SK-N-SH treated with all-trans-retinoic acid at 6 μM for 48 hours (cell line): ENCODE measurements around the gene DLGAP5.

Experiments used
- BACH2 ChIP-seq: fragments of 250-450 bp; sonication (Bioruptor Pico); IDR thresholded peaks from 2 replicates; pipeline ENCODE4 v1.9.0; 2021; ENCODE audit warnings: mild to moderate bottlenecking, borderline replicate concordance
- CREB5 ChIP-seq: fragments of 250-450 bp; sonication (Bioruptor Pico); IDR thresholded peaks from 2 replicates; pipeline ENCODE4 v1.5.1; 2020; ENCODE audit warnings: low read depth, mild to moderate bottlenecking, moderate library complexity
- CSRNP3 ChIP-seq: fragments of 250-450 bp; sonication (Bioruptor Pico); IDR thresholded peaks from 2 replicates; pipeline ENCODE4 v1.5.1; 2021; ENCODE audit warnings: mild to moderate bottlenecking, moderate library complexity
- ESRRG ChIP-seq: fragments of 250-450 bp; sonication (Bioruptor Pico); IDR thresholded peaks from 2 replicates; pipeline ENCODE4 v1.6.1; 2021; ENCODE audit warnings: mild to moderate bottlenecking
- GLIS3 ChIP-seq: fragments of 250-450 bp; sonication (Bioruptor Pico); IDR thresholded peaks from 2 replicates; pipeline ENCODE4 v1.5.0; 2020; ENCODE audit warnings: mild to moderate bottlenecking, moderate library complexity
- PATZ1 ChIP-seq: fragments of 250-450 bp; sonication (Bioruptor Pico); IDR thresholded peaks from 2 replicates; pipeline ENCODE4 v1.8.0; 2020; ENCODE audit warnings: mild to moderate bottlenecking, moderate library complexity, borderline replicate concordance
- POU6F1 ChIP-seq: fragments of 250-450 bp; sonication (Bioruptor Pico); IDR thresholded peaks from 2 replicates; pipeline ENCODE4 v1.8.0; 2021; ENCODE audit warnings: low read depth, mild to moderate bottlenecking, moderate library complexity, borderline replicate concordance
- PPARA ChIP-seq: fragments of 250-450 bp; sonication (Bioruptor Pico); IDR thresholded peaks from 2 replicates; pipeline ENCODE4 v1.5.0; 2020; ENCODE audit warnings: mild to moderate bottlenecking, borderline replicate concordance
- RARB ChIP-seq: fragments of 250-450 bp; sonication (Bioruptor Pico); IDR thresholded peaks from 2 replicates; pipeline ENCODE4 v1.8.0; 2021; ENCODE audit warnings: mild to moderate bottlenecking, moderate library complexity
- SNAI2 ChIP-seq: fragments of 250-450 bp; sonication (Bioruptor Pico); IDR thresholded peaks from 2 replicates; pipeline ENCODE4 v1.5.0; 2020; ENCODE audit warnings: mild to moderate bottlenecking, moderate library complexity
- ZFP3 ChIP-seq: fragments of 250-450 bp; sonication (Bioruptor Pico); IDR thresholded peaks from 2 replicates; pipeline ENCODE4 v1.5.0; 2020; ENCODE audit warnings: mild to moderate bottlenecking, moderate library complexity
- ZFP30 ChIP-seq: fragments of 450-650 bp; formaldehyde crosslinking; IDR thresholded peaks from 2 replicates; pipeline ENCODE4 v1.5.0; 2022; ENCODE audit warnings: mild to moderate bottlenecking, moderate library complexity

- TF ChIP-seq POU6F1 (CRISPR knock-in tag) = no peak
- TF ChIP-seq CREB5 (CRISPR knock-in tag) = no peak
- no peak for TF ChIP-seq BACH2 (CRISPR knock-in tag)
- TF ChIP-seq RARB (CRISPR knock-in tag) = no peak
- no peak for TF ChIP-seq ESRRG (CRISPR knock-in tag)
- TF ChIP-seq GLIS3 (CRISPR knock-in tag) = no peak
- TF ChIP-seq ZFP3 (CRISPR knock-in tag) = no peak
- no peak for TF ChIP-seq PPARA (CRISPR knock-in tag)
- no peak for TF ChIP-seq CSRNP3 (CRISPR knock-in tag)
- no peak for TF ChIP-seq PATZ1 (CRISPR knock-in tag)
- no peak for TF ChIP-seq ZFP30 (CRISPR knock-in tag)
- TF ChIP-seq SNAI2 (CRISPR knock-in tag) = no peak
Measured at GRCh38 chr14:55109836-55110235, 81.5 kb downstream of the DLGAP5 start.
